Stimulated activated CD4-positive, alpha-beta T cell treated with anti-CD3 and anti-CD28 coated beads, Interleukin-4, amount 100 ng/mL, for 1 hour (primary cell): ENCODE results near the gene CENPX.

Experiments
- DNase-seq: peaks from one replicate; pipeline ENCODE4 v3.0.0-alpha.2; 2020

The CENPX gene

GRCh38 chr17:82055023-82055964 lies 32.6 kb upstream of the CENPX start:
- DNase-seq: no peak

GRCh38 chr17:82054351-82055022 lies 31.8 kb upstream of the CENPX start:
- no peak for DNase-seq

- peak; percentile 2 for DNase-seq
Observed at GRCh38 chr17:82053556-82054263, 31.0 kb upstream of the CENPX start.

- DNase-seq: no peak
Observed at GRCh38 chr17:82053130-82053529, 30.5 kb upstream of the CENPX start.

GRCh38 chr17:82052638-82053059 lies 30.0 kb upstream of the CENPX start:
- DNase-seq: no peak

GRCh38 chr17:82051776-82052637 lies 29.3 kb upstream of the CENPX start, which contains the start of the genes GPS1 and RFNG:
Gene GPS1, plus strand, starts transcription at chr17:82051898. Its CDS starts 34 bp downstream, at chr17:82051932.
Gene RFNG, minus strand, starts transcription at chr17:82051811. Its CDS starts 45 bp downstream, at chr17:82051766.
- DNase-seq: peak; percentile 89

- DNase-seq: no peak
Observed at GRCh38 chr17:82050761-82051641, 28.3 kb upstream of the CENPX start.

GRCh38 chr17:82050152-82050760 lies 27.6 kb upstream of the CENPX start:
- no peak for DNase-seq

- DNase-seq: peak; percentile 2
Observed at GRCh38 chr17:82049521-82049971, 26.9 kb upstream of the CENPX start.

GRCh38 chr17:82049106-82049505 lies 26.4 kb upstream of the CENPX start:
- DNase-seq: no peak

GRCh38 chr17:82048571-82048971 lies 25.9 kb upstream of the CENPX start:
- no peak for DNase-seq

- DNase-seq: peak; percentile 1
Observed at GRCh38 chr17:82047914-82048570, 25.4 kb upstream of the CENPX start.

GRCh38 chr17:82047379-82047778 lies 24.7 kb upstream of the CENPX start:
- no peak for DNase-seq

GRCh38 chr17:82046903-82047302 lies 24.2 kb upstream of the CENPX start:
- no peak for DNase-seq

- DNase-seq: no peak
Observed at GRCh38 chr17:82045936-82046484, 23.3 kb upstream of the CENPX start.

- DNase-seq: no peak
Observed at GRCh38 chr17:82043507-82043906, 20.8 kb upstream of the CENPX start.

- no peak for DNase-seq
Observed at GRCh38 chr17:82042649-82043048, 20.0 kb upstream of the CENPX start.

GRCh38 chr17:82041144-82041814 lies 18.6 kb upstream of the CENPX start:
- no peak for DNase-seq

- DNase-seq: no peak
Observed at GRCh38 chr17:82039695-82040299, 17.1 kb upstream of the CENPX start.
